ENCODE data around the gene PLSCR2. TPM values are rescaled to one million over a fixed set of nuclear protein-coding genes. Genes with fewer than 3 reads are reported as not detected.

Gene PLSCR2
- total and polyA plus RNA-seq, 2 of the 8 experiments (the other 6 are each of a cell fraction or from before 2014, with no cell fraction given) = not detected

DNA sequence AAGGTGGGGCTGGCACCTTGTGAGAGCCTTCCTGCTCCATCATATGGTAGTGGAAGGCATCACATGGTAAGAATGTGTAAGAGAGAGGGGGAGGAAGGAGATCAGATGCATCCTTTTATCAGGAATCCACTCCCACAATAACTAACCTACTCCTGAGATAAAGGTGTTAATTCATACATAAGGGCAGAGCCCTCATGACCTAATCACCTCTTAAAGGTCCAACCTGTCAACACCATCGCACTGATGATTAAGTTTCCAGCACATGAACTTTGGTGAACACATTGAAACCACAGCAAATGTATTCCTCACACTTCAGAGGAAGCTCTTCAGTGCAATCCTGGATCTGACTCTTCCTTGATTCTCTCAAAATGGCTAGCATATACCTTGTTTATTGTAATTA lies 55.4 kb downstream of the PLSCR2 start:
- Histone ChIP-seq H3K18ac (ENCODE audit: extremely low read depth, low read length) (no peak overlapping the region), H3K4ac (replicated peaks; ENCODE audit: insufficient read length, low read depth, low read length) (no peak overlapping the region), H3K4me3 (ENCODE audit: extremely low read depth in 1 of 4, insufficient read depth in 2 of 4, low read depth in 3 of 4, low read length in 4 of 4) (no peak overlapping the region), H3K9ac (replicated peaks in 1 of 4; ENCODE audit: extremely low read depth in 1 of 4, low read depth in 3 of 4, low read length in 3 of 4) (no peak overlapping the region), H3K27ac (ENCODE audit: low read depth, low read length) (no peak overlapping the region), H3K79me1 (ENCODE audit: low read depth, low read length) (no peaks in the 10 kb centered on the region), H2BK15ac (ENCODE audit: low read length) (no peak overlapping the region), H4K8ac (ENCODE audit: extremely low read depth, insufficient read depth, low read length) (no peak overlapping the region), H3K79me2 (ENCODE audit: control insufficient read depth in 1 of 2, insufficient read depth in 2 of 2, low read length in 2 of 2) (no peaks in the 10 kb centered on the region), H2AFZ (ENCODE audit: low read length) (no peak overlapping the region), H3K23ac (ENCODE audit: insufficient read length) (no peak overlapping the region), H2BK5ac (ENCODE audit: low read depth, low read length) (no peak overlapping the region), H3K4me2 (ENCODE audit: insufficient read depth in 1 of 2, low read depth in 2 of 2, low read length in 2 of 2) (no peak overlapping the region), H4K91ac (replicated peaks; ENCODE audit: insufficient read length, low read length) (no peak overlapping the region), H3K23me2 (ENCODE audit: low read depth, low read length) (no peaks in the 10 kb centered on the region), H3K56ac (replicated peaks; ENCODE audit: insufficient read length, low read depth, low read length) (no peak overlapping the region), H2BK120ac (replicated peaks; ENCODE audit: low read depth, low read length) (no peak overlapping the region), H3K14ac (ENCODE audit: insufficient read length) (no peak overlapping the region), H2BK20ac (ENCODE audit: low read length) (no peak overlapping the region), H4K5ac (ENCODE audit: insufficient read length, low read depth, low read length) (no peak overlapping the region), H3K9me3 (ENCODE audit: insufficient read depth in 2 of 2, low read depth in 1 of 2, low read length in 1 of 2) (no peaks in the 10 kb centered on the region), H4K20me1 (replicated peaks in 1 of 2; ENCODE audit: control insufficient read depth in 1 of 2, insufficient read depth in 2 of 2, low read length in 2 of 2) (no peaks in the 10 kb centered on the region), H3K4me1 (replicated peaks in 1 of 4; ENCODE audit: control insufficient read depth in 3 of 4, insufficient read depth in 4 of 4, low read length in 3 of 4) (no peaks in the 10 kb centered on the region), H2BK12ac (ENCODE audit: low read depth, low read length) (no peak overlapping the region), H3K27me3 (replicated peaks in 1 of 4; ENCODE audit: control insufficient read depth in 3 of 4, extremely low read depth in 1 of 4, insufficient read depth in 3 of 4, low read length in 3 of 4) (peaks cover 0 to 1% (median 0%) of the 10 kb centered on the region in 4 experiments; a peak in 1 of 7 replicates), H3K36me3 (ENCODE audit: control insufficient read depth in 2 of 4, insufficient read depth in 4 of 4, low read length in 3 of 4) (no peaks in the 10 kb centered on the region), H2AK5ac (ENCODE audit: low read depth, low read length) (no peak overlapping the region)
- ChIA-PET CTCF (ENCODE audit: partially characterized antibody) (no interaction called here), POLR2A (ENCODE audit: partially characterized antibody) (no interaction called here)
- DNase-seq (ENCODE audit: low read depth in 1 of 2, low spot score in 2 of 2) (no peak), FAIRE-seq (no peak)
- no peak for TF ChIP-seq TAF1 (IDR thresholded peaks at IDR 0.05; ENCODE audit: low read depth, low read length)
- TF ChIP-seq TCF12 (IDR thresholded peaks at IDR 0.05; ENCODE audit: low read depth, low read length) = no peak
- TF ChIP-seq NRF1 (IDR thresholded peaks at IDR 0.05; ENCODE audit: low read depth, low read length) = no peak
- TF ChIP-seq EGR1 (IDR thresholded peaks at IDR 0.05; ENCODE audit: borderline replicate concordance, low read depth, low read length) = no peak
- no peak for TF ChIP-seq JUN (IDR thresholded peaks at IDR 0.05; ENCODE audit: low read depth, low read length)
- TF ChIP-seq, protein P1, sequence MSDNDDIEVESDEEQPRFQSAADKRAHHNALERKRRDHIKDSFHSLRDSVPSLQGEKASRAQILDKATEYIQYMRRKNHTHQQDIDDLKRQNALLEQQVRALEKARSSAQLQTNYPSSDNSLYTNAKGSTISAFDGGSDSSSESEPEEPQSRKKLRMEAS (IDR thresholded peaks at IDR 0.05) = no peak
- TF ChIP-seq RNF2 (IDR thresholded peaks at IDR 0.05; ENCODE audit: borderline replicate concordance, low read depth, low read length, missing control alignments, poor library complexity, severe bottlenecking) = no peak
- TF ChIP-seq SUZ12 (IDR thresholded peaks at IDR 0.05; ENCODE audit: low read length) = no peak
- no peak for TF ChIP-seq CHD2 (IDR thresholded peaks at IDR 0.05; ENCODE audit: low read length)
- TF ChIP-seq SP2 (IDR thresholded peaks at IDR 0.05; ENCODE audit: low read length) = no peak
- TF ChIP-seq SIN3A (conservative IDR thresholded peaks at IDR 0.05 in 1 of 2, IDR thresholded peaks at IDR 0.05 in 1 of 2; ENCODE audit: low read depth in 1 of 2, low read length in 2 of 2) = no peak
- TF ChIP-seq, protein P2, sequence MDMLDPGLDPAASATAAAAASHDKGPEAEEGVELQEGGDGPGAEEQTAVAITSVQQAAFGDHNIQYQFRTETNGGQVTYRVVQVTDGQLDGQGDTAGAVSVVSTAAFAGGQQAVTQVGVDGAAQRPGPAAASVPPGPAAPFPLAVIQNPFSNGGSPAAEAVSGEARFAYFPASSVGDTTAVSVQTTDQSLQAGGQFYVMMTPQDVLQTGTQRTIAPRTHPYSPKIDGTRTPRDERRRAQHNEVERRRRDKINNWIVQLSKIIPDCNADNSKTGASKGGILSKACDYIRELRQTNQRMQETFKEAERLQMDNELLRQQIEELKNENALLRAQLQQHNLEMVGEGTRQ (IDR thresholded peaks at IDR 0.05; ENCODE audit: low read length) = no peak
- no peak for TF ChIP-seq NANOG (IDR thresholded peaks at IDR 0.05; ENCODE audit: insufficient read depth, low read depth, low read length, poor library complexity, severe bottlenecking)
- whole genome bisulfite sequencing, 2 experiments (ENCODE audit: extremely low coverage in 1 of 2, insufficient coverage in 1 of 2, insufficient read length in 1 of 2, insufficient replicate concordance in 2 of 2, low coverage in 1 of 2, low lambda C conversion rate in 2 of 2, missing lambda C conversion rate in 1 of 2) = 95% methylated on average over 1 of the region's 1 CpG; no CpG with 5 or more reads in 1 of the 2 experiments
